GM13976 (cell line): ENCODE data around the gene UBE2E2.

Source experiments
- DNase-seq: peaks from one replicate; pipeline ENCODE4 v3.0.0; 2012; ENCODE audit warnings: low spot score
- in situ Hi-C: fragments of 300-500 bp; cut with MboI; formaldehyde crosslinking; loops from one replicate; pipeline ENCODE4 v1.12.0; 2022; ENCODE audit warnings: low sequenced_read_pairs, mixed read lengths, inconsistent platforms; ENCODE audit not compliant: unreplicated experiment
- TF ChIP-seq, protein P1 (sequence below): IDR thresholded peaks from 2 replicates; pipeline ENCODE4 v1.5.1; 2012; ENCODE audit warnings: borderline replicate concordance, mild to moderate bottlenecking; ENCODE audit not compliant: insufficient read depth; ENCODE audit errors: extremely low read depth, missing control alignments, control extremely low read depth

UBE2E2 gene

DNA sequence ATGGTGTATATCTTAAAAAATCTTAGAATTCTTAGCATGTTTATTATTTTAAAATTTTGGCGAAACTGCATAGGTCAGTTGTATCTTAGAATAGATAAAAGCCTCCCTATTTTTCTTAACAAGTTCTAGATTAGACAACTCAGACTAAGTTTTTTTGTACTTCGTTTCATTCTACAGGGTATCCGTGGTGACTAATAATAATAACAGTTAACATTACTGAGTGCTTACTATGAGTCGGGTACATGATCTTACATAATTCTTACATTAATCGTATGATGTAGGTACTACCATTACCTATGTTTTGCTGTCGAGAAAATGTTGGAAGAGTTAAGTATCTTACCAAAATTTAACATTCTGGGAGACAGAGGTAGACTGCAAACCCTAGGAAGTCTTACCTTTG lies 60.7 kb downstream of the UBE2E2 start:
- DNase-seq: no peak
- in situ Hi-C loops: no loop called here
- TF ChIP-seq, protein P1, sequence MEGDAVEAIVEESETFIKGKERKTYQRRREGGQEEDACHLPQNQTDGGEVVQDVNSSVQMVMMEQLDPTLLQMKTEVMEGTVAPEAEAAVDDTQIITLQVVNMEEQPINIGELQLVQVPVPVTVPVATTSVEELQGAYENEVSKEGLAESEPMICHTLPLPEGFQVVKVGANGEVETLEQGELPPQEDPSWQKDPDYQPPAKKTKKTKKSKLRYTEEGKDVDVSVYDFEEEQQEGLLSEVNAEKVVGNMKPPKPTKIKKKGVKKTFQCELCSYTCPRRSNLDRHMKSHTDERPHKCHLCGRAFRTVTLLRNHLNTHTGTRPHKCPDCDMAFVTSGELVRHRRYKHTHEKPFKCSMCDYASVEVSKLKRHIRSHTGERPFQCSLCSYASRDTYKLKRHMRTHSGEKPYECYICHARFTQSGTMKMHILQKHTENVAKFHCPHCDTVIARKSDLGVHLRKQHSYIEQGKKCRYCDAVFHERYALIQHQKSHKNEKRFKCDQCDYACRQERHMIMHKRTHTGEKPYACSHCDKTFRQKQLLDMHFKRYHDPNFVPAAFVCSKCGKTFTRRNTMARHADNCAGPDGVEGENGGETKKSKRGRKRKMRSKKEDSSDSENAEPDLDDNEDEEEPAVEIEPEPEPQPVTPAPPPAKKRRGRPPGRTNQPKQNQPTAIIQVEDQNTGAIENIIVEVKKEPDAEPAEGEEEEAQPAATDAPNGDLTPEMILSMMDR: no peak

DNA sequence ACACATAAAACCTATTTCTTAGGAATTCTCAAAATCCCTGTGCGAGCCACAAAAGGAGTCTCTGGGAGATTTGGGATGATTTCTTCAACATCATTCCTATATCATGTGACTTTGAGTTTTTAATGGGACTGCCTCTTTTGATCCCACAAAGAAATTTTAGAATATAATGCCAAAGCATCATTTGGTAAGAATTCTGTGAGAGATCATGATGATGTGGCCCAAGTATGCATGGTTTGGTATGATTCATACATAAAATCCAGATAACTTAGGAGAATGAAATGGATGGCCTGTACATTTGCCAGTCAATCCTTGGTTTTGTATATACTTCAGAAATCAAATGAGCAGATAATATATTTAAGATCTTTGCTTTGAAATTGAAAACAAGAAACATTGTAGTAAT lies 61.3 kb downstream of the UBE2E2 start:
- TF ChIP-seq, protein P1: no peak
- in situ Hi-C loops: no loop called here
- no peak for DNase-seq

DNA sequence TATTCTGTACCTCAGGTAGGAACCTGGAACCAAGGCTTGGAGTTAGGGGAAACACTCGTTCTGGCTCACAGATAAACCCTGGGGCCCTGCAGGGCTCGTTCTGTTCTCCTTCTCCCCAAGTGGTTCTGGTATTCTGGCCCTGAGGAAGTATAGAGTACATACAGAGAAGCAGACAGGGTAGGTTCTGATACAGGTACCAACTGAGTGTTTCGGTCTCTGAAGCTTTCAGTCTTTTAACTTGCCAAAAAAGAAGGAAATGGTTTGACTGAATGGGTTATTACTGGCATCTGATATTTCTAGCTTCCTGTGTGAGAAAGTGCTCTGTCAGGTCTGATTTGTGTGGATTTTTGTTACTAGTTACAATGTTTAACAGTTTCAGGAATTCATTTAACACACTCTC lies 67.3 kb downstream of the UBE2E2 start:
- in situ Hi-C loops: no loop called here
- TF ChIP-seq, protein P1: no peak
- DNase-seq: no peak

DNA sequence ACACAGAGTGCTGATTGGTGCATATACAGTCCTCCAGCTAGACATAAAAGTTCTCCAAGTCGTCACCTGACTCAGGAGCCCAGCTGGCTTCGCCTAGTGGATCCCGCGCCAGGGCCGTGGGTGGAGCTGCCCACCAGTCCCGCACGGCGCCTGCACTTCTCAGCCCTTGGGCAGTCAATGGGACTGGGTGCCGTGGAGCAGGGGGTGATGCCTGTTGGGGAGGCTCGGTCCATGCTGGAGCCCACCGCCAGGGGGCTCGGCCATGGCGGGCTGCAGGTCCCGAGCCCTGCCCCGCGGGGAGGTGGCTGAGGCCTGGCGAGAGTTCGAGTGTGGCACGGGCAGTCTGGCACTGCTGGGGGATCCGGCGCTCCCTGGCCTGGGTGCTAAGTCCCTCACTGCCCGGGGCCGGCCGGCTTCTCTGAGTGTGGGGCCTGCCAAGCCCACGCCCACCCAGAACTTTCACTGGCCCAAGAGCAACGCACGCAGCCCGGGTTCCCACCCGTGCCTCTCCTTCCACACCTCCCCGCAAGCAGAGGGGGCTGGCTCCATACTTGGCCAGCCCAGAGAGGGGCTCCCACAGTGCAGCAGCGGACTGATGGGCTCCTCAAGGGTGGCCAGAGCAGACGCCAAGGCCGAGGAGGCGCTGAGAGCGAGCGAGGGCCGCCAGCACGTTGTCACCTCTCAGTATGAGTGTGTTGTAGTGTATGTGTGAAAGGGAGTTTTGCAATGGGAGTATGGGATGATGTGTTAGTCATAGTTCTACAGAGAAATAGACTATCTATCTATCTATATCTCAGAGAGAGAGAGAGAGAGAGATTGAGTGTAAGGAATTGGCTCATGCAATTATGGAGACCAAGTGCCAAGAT lies 69.0 kb downstream of the UBE2E2 start:
- TF ChIP-seq, protein P1: no peak
- in situ Hi-C loops: no loop called here
- DNase-seq: no peak

DNA sequence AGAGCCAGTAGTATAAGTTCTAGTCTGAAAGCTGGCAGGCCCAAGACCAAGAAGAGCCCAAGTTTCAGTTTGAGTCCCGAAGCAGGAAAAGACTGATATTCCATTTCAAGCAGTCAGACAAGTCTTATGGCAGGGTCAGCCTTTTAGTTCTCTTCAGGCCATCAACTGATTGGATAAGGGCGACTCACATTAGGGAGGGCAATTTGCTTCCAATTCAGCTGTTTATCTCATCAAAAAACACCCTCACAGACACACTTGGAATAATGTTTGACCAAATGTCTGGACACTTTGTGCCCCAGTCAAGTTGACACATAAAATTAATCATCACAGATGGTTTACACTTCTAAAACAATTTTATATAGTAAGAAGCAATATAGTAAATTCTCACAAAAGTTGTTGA lies 69.7 kb downstream of the UBE2E2 start:
- in situ Hi-C loops: no loop called here
- no peak for DNase-seq
- TF ChIP-seq, protein P1: no peak

DNA sequence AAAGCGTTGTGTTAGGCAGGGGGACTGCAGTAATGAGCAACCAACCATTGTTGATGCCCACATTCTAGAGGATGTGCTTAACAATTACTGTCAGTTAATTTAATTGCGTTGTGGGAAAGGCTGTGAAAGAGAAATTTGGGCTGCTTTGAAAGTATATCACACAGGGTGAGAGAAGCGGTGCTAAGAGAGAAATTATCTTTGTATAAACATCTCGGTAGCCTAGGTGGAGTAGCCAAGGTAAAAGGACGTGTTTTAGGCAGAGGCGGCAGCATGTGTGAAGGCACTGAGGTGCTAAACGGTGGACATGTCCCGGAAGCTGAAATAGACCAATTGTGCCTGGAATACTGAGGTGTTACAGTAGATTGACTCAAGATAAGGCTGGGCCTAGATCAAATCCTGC lies 71.9 kb downstream of the UBE2E2 start:
- in situ Hi-C loops: no loop called here
- DNase-seq: no peak
- TF ChIP-seq, protein P1: no peak

DNA sequence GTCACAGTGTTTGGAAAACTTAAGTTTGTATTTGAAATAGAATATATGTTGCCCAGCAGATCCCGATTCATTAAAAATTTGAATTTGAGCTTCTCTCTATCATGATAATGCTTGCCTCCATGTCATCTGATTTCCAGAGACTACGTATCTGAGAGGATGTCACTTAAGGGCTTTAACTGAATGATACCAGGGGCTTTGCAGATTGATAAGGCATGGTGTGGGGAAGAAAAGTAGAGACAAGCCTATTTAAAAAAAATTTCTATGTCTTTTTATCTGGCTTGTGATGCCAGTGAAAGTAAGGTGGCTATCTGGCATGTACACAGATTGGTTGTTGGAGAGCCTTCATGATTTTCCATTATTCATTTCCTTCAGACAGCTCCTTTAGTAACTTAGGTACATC lies 72.7 kb downstream of the UBE2E2 start:
- TF ChIP-seq, protein P1: no peak
- DNase-seq: no peak
- in situ Hi-C loops: no loop called here
